ENCODE results near the gene PTGR3. TPM values are rescaled to one million over a fixed set of nuclear protein-coding genes. Genes with fewer than 3 reads are reported as not detected.
"Not testable (repeated sequence)": the region's sequence is repeated elsewhere in the genome, so short reads cannot be mapped to it uniquely, and the experiment has no call there.

The PTGR3 gene
- total RNA-seq, 1 donor from 2014 or later, result 16.3 TPM

GRCh38 chr18:75203416-75204268 lies 5.3 kb downstream of the PTGR3 start:
- no peak for DNase-seq (ENCODE audit: low read depth, low spot score)

GRCh38 chr18:75202696-75203365 lies 6.1 kb downstream of the PTGR3 start:
- no peak for DNase-seq (ENCODE audit: low read depth, low spot score)

GRCh38 chr18:75201282-75202270 lies 7.4 kb downstream of the PTGR3 start:
- DNase-seq (ENCODE audit: low read depth, low spot score), result no peak

DNA sequence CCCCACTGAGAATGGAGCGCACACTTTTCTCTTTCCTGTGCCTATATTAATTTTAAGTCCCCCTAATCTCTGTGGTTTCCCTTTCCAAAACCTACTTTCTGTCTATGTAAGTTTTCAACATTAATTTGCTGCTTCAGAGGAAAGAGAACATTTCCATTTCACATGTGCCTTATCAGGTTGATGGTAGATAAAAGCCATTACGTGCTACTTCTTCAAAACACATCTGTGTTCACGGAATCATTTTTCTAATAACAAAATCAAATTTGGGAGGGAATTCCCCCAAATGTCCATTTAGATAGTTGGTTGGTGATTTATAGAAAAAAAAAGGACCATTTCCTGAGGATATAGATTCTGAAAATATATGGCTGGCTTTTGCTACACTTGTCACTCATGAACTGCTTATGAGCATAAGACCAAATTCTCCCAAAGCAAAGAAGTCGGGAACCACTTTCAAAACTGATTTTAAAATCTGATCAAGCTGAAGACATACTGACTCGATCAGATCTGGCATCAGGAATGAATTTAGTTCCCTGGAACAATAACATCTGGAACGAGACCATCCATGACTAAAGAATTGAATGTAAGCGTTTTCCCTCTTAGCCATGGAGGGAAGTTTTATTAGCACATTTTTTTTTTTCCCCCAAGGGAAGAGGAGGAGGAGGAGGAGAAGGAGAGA lies 8.2 kb downstream of the PTGR3 start:
- DNase-seq (ENCODE audit: low read depth, low spot score), result no peak

GRCh38 chr18:75200071-75200470 lies 8.9 kb downstream of the PTGR3 start:
- no peak for DNase-seq (ENCODE audit: low read depth, low spot score)

DNA sequence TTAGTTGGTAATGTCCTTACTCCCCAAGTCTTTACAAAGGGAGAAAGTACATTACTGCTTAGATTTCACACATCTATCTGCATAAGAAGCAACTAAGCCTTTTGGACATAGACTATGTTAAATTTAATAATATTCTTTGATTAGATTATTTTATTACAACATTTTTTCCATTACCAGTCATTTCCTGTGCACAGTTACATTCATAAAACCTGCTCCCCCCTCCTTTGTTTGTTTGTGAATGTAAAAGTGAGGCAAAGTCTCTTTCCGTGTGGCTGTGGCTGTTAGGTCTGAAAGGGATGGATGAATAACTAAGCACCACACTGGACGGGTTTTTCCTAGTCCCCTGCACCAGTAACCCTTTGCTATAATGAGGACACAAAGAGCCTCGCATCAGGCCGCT lies 9.6 kb downstream of the PTGR3 start:
- no peak for DNase-seq (ENCODE audit: low read depth, low spot score)

GRCh38 chr18:75198036-75198435 lies 10.9 kb downstream of the PTGR3 start:
- DNase-seq (ENCODE audit: low read depth, low spot score), result no peak

DNA sequence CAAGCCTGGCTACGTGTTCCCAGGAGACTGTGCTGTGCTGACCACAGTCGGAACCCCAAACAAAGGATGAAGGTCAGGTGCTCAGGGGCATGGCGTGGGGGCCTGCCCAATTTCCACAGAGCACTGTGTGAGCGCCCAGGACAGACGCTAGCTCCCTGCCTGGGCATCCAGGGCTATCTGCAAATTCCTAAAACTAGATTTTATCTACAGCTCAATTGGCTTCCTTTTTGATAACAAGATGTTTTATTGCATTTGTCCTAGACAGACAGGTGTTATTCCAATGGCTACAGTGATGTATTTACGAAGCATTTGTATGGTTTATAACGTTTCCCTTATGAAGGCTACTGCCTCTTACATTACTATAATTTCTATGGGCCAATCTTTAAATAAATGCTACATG lies 16.0 kb downstream of the PTGR3 start:
- no peak for DNase-seq (ENCODE audit: low read depth, low spot score)

GRCh38 chr18:75189696-75190095 lies 19.2 kb downstream of the PTGR3 start:
- DNase-seq (ENCODE audit: low read depth, low spot score), result no peak

GRCh38 chr18:75187702-75188101 lies 21.2 kb downstream of the PTGR3 start:
- DNase-seq (ENCODE audit: low read depth, low spot score), result not testable (repeated sequence)

GRCh38 chr18:75185460-75185859 lies 23.5 kb downstream of the PTGR3 start:
- no peak for DNase-seq (ENCODE audit: low read depth, low spot score)

- DNase-seq (ENCODE audit: low read depth, low spot score), result no peak
Measured at GRCh38 chr18:75183973-75184493, 24.9 kb downstream of the PTGR3 start.

GRCh38 chr18:75183524-75183923 lies 25.4 kb downstream of the PTGR3 start:
- no peak for DNase-seq (ENCODE audit: low read depth, low spot score)

DNA sequence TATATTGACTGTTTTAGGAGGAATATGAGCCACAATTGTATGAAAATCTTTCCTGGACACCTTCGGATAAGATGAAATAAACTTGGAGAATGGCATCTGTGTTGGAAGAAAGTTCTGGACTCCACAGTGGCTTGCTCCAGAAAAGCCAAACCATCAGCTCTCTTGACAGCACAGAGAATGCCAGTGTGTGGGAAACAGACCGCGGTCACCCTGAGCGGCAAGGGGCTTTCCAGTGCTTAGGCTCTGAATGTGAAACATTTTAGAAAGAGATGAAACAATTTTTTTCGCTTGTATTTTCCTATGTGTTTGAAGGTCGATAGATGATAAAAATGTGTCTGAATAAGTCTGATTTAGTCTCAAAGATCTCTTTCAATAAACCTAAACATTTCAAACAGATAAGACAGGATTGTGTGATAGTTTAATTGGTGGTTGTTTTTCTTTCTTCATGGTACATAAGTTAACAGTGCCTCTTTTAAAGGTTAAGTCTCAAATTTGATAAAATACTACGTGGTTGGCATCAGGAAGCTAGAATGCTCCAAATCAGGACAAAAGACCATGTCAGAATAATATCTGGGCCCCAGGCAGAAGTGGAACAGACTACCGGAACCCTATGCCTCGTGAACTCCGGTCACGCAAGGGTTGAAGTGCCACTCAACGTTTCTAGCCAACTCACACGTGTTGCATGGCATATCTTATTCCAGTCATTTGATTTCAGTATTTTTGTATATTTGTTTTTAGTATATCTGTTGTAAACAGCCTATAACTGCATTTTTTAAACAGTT lies 28.9 kb downstream of the PTGR3 start:
- DNase-seq (ENCODE audit: low read depth, low spot score), result no peak

- DNase-seq (ENCODE audit: low read depth, low spot score), result no peak
Measured at GRCh38 chr18:75178376-75178775, 30.6 kb downstream of the PTGR3 start.

DNA sequence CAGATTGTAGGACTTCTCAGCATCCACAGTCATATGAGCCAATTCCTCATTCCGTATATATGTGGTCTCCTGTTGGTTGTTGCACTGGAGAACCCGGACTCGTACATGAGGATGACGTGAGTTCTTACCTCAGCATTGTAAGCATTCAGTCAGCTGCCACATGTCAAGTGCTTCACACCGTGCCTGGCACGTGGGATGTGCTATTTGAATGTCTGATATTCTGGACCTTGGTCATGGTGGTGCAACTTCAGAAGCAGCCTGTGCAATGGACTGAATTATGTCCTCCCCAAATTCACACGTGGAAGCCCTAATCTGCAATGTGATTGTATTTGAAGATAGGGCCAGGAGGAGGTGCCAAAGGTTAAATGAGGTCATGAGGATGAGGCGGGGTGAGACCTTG lies 32.1 kb downstream of the PTGR3 start:
- no peak for DNase-seq (ENCODE audit: low read depth, low spot score)

DNA sequence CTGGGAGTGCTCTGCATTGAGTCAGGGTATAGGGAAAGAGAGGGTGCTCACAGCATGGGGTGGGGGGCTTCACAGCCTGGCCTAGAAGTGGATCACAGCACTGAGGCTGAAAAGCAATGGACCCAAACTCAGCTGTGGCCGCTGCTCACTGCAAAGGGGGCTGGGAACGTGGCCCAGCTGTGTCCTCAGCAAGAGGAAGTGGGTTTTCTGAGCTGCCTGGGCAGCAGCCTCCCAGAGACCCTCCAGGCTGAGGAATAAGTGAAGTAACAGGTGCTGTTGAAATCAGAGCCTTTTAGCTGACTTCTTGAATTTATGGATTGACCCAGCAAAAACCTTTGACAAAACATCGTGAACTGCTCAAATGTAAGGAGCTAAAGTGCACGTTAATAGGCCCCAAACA lies 35.2 kb downstream of the PTGR3 start:
- no peak for DNase-seq (ENCODE audit: low read depth, low spot score)

DNA sequence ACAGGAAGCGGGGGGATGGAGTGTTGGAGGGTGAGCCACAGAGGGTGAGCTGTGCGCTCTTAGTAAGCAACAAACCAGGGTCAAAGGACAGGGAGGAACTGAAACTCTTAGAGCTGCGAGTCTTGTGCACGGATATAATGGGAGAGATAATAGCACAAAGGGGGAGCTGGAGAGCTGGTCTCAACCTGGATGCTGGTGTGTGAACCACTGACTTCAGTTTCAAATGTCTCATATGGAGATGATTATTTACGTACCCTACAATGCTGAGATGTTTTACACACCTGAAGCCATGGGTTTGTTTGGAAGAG lies 35.9 kb downstream of the PTGR3 start:
- no peak for DNase-seq (ENCODE audit: low read depth, low spot score)

- DNase-seq (ENCODE audit: low read depth, low spot score), result no peak
Measured at GRCh38 chr18:75172299-75173124, 36.4 kb downstream of the PTGR3 start.

All from pulmonary artery endothelial cell (primary cell).